ENCODE measurements around the gene PAK1. TPM values are rescaled to one million over a fixed set of nuclear protein-coding genes. Genes with fewer than 3 reads are reported as not detected.
A peak's percentile ranks its signal among the peaks of the same experiment; 100 is the strongest.
"Not testable (repeated sequence)": the region's sequence is repeated elsewhere in the genome, so short reads cannot be mapped to it uniquely, and the experiment has no call there.

Gene PAK1
- total and polyA plus RNA-seq, 5 experiments from 2014 or later = 17.2 to 28.9 (median 24.2) TPM

GRCh38 chr11:77301510-77301909, 172.4 kb downstream of the PAK1 start, which contains the start of gene GDPD4:
GDPD4 (minus strand) TSS chr11:77301686; CDS start chr11:77285137, 16,549 bp downstream.
- H3K4me1 Mint-ChIP-seq = no peaks in the 10 kb centered on the region
- DNase-seq (no peak), ATAC-seq (no peak)
- H3K9me3 Mint-ChIP-seq = no peaks in the 10 kb centered on the region
- no peaks in the 10 kb centered on the region for H3K27me3 Mint-ChIP-seq
- H3K36me3 Mint-ChIP-seq = no peaks in the 10 kb centered on the region
- POLR2A ChIA-PET = no interaction called here
- H3K27ac Mint-ChIP-seq = no peak within 1 kb of the TSS
- no peak within 1 kb of the TSS for H3K4me3 Mint-ChIP-seq

- POLR2A ChIA-PET = no interaction called here
- no peak overlapping the region for H3K27ac Mint-ChIP-seq
- no peak overlapping the region for H3K4me3 Mint-ChIP-seq
- H3K9me3 Mint-ChIP-seq = no peaks in the 10 kb centered on the region
- no peaks in the 10 kb centered on the region for H3K36me3 Mint-ChIP-seq
- ATAC-seq = no peak
- H3K4me1 Mint-ChIP-seq = no peaks in the 10 kb centered on the region
- H3K27me3 Mint-ChIP-seq = no peaks in the 10 kb centered on the region
- DNase-seq = no peak
Measured at GRCh38 chr11:77300695-77301094, 173.2 kb downstream of the PAK1 start.

DNA sequence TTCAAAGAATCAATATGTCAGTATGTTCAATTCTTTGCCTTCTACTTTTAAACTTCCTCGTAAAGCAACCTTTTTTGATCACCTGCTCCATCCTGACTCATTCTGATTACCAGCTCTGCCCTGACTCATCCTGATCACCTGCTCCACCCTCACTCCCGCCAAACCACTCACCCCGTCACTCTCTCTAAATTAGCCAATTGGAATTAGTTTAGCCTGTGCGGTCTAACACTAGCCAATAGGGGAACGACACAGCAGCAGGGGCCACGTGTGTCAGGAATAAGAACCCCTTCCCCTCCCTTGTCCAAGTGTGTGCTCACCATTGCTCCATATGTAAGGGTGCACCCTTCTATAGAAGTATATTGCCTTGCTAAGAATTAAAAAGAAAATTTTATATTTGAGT, 173.9 kb downstream of the PAK1 start:
- H3K4me1 Mint-ChIP-seq, H3K27ac Mint-ChIP-seq, H3K9me3 Mint-ChIP-seq, ATAC-seq, POLR2A ChIA-PET, H3K36me3 Mint-ChIP-seq, H3K4me3 Mint-ChIP-seq, DNase-seq, H3K27me3 Mint-ChIP-seq: not testable (repeated sequence)

DNA sequence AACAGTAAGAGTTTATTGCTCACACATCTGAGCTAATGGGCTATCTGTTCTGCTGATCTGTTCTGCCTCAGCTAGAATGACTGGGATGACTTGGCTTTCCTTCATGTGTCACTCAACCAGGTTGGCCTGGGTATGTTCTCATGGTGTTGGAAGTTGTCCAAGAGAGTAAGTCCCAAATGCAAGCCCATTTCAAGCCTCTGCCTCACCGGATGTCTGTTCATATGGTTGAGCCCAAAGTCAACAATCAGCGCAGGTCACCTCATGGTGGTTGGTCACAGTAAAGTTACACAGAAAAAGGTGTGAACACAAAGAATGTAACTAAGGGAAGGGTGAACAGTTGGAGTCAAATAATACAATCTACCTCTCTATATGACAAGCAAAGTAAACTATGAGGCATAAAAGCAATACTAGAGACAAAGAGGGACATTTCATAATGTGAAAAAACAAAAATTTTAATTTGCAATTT, 174.3 kb downstream of the PAK1 start:
- Mint-ChIP-seq H3K9me3 (peaks cover 0 to 1% (median 0%) of the 10 kb centered on the region in 9 donors), H3K27ac (no peak overlapping the region), H3K36me3 (peaks cover 0 to 1% (median 0%) of the 10 kb centered on the region in 3 donors), H3K4me1 (no peaks in the 10 kb centered on the region), H3K27me3 (peaks cover 0 to 1% (median 0%) of the 10 kb centered on the region in 5 donors), H3K4me3 (no peak overlapping the region)
- POLR2A ChIA-PET = no interaction called here
- DNase-seq (no peak), ATAC-seq (no peak)

DNA sequence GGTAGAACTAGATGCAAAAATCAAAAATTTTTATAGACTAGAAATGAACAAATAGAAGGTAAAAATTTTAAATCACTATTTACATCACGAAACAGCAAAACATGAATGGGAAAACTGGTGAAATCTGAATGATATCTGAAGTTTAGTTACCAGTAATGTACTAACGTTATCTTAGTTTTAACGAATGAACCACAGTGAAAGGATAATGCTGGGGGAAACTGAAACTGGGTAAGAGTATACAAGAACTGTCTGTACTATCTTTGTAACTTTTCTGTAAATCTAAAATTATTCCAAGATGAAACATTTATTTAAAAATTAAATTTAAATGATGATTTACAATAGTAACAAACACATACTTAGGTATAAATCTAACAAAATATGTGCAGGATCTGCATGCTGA, 179.9 kb downstream of the PAK1 start:
- ATAC-seq (no peak), DNase-seq (no peak)
- Mint-ChIP-seq H3K27ac (no peak overlapping the region), H3K27me3 (peaks cover 0 to 12% (median 6%) of the 10 kb centered on the region in 5 donors), H3K4me1 (no peaks in the 10 kb centered on the region), H3K4me3 (no peak overlapping the region), H3K9me3 (peaks cover 0 to 14% (median 2%) of the 10 kb centered on the region in 9 donors), H3K36me3 (peaks cover 0 to 5% (median 0%) of the 10 kb centered on the region in 3 donors)
- POLR2A ChIA-PET = no interaction called here

DNA sequence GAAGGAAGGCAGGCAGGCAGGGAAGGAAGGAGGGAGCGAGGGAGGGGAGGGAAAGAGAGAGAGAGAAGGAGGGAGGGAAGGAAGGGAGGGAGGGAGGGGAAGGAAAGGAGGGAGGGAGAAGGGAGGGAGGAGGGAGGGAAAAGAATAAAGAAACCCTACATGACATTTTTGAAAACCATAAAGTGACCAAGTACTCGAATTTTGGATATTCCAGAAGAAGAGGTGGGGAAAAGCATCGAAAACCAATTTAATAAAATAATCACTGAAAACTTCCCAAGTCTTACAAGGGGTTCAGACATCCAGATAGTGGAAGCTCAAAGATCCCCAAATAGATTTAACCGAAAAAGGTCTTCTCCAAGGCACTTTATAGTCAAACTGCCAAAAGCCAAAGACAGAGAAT, 184.2 kb downstream of the PAK1 start:
- Mint-ChIP-seq H3K36me3 (peaks cover 0 to 5% (median 0%) of the 10 kb centered on the region in 3 donors), H3K4me3 (no peak overlapping the region), H3K9me3 (peaks cover 0 to 14% (median 2%) of the 10 kb centered on the region in 9 donors), H3K4me1 (no peaks in the 10 kb centered on the region), H3K27ac (no peak overlapping the region), H3K27me3 (peaks cover 12 to 46% (median 28%) of the 10 kb centered on the region in 5 donors)
- POLR2A ChIA-PET = no interaction called here
- DNase-seq (no peak), ATAC-seq (no peak)

GRCh38 chr11:77287615-77288273, 186.2 kb downstream of the PAK1 start:
- no peaks in the 10 kb centered on the region for H3K4me1 Mint-ChIP-seq
- peaks cover 15 to 49% (median 29%) of the 10 kb centered on the region in 5 donors for H3K27me3 Mint-ChIP-seq
- H3K4me3 Mint-ChIP-seq = no peak overlapping the region

GRCh38 chr11:77287136-77287535, 186.8 kb downstream of the PAK1 start:
- Mint-ChIP-seq H3K36me3 (no peaks in the 10 kb centered on the region), H3K27me3 (peaks cover 15 to 55% (median 29%) of the 10 kb centered on the region in 5 donors), H3K9me3 (peaks cover 0 to 3% (median 0%) of the 10 kb centered on the region in 9 donors), H3K4me3 (no peak overlapping the region), H3K4me1 (no peaks in the 10 kb centered on the region), H3K27ac (no peak overlapping the region)
- POLR2A ChIA-PET = no interaction called here
- no peak for ATAC-seq
- DNase-seq = no peak

More at GRCh38 chr11:77287615-77288273, 186.2 kb downstream of the PAK1 start:
- Mint-ChIP-seq H3K9me3 (peaks cover 0 to 9% (median 0%) of the 10 kb centered on the region in 9 donors), H3K36me3 (no peaks in the 10 kb centered on the region), H3K27ac (no peak overlapping the region)
- ATAC-seq (no peak), DNase-seq (no peak)
- POLR2A ChIA-PET = no interaction called here

- POLR2A ChIA-PET = no interaction called here
- Mint-ChIP-seq H3K4me3 (no peak overlapping the region), H3K4me1 (no peaks in the 10 kb centered on the region), H3K36me3 (peaks cover 0 to 7% (median 0%) of the 10 kb centered on the region in 3 donors), H3K9me3 (peaks cover 0 to 8% (median 0%) of the 10 kb centered on the region in 9 donors), H3K27ac (no peak overlapping the region), H3K27me3 (peaks cover 13 to 59% (median 30%) of the 10 kb centered on the region in 5 donors)
- ATAC-seq = no peak
- DNase-seq = no peak
Measured at GRCh38 chr11:77284476-77285468, 189.1 kb downstream of the PAK1 start.

DNA sequence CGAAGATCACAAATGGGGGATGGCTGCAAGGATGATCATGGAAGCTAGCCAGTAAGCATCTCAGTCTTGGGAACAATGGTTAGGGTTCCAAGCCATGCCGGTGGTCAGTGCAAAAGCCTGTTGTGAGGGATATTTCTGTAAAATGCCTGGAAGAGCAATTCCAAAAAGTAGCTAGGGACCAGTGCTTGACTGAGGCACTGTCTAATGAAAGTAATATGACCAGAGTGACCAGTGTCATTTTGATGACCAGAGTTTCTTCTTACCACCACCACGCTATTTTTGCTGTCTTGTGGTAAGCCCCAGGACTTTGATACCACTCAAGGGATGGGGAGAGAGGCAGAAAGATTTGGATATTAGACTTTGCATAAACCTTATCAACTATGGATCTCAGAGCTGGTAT, 190.8 kb downstream of the PAK1 start:
- POLR2A ChIA-PET = no interaction called here
- no peak for DNase-seq
- peak overlapping the region in 1 of 10 donors; percentile 26 for H3K27ac Mint-ChIP-seq
- H3K4me3 Mint-ChIP-seq = no peak overlapping the region
- H3K9me3 Mint-ChIP-seq = peaks cover 0 to 8% (median 0%) of the 10 kb centered on the region in 9 donors
- H3K4me1 Mint-ChIP-seq = no peaks in the 10 kb centered on the region
- peaks cover 13 to 58% (median 26%) of the 10 kb centered on the region in 5 donors for H3K27me3 Mint-ChIP-seq
- no peak for ATAC-seq
- peaks cover 0 to 7% (median 0%) of the 10 kb centered on the region in 3 donors for H3K36me3 Mint-ChIP-seq

GRCh38 chr11:77278595-77279506, 195.0 kb downstream of the PAK1 start:
- H3K36me3 Mint-ChIP-seq = peaks cover 0 to 7% (median 0%) of the 10 kb centered on the region in 3 donors
- ATAC-seq (no peak), DNase-seq (no peak)
- no peak overlapping the region for H3K4me3 Mint-ChIP-seq
- peaks cover 5 to 33% (median 10%) of the 10 kb centered on the region in 5 donors for H3K27me3 Mint-ChIP-seq
- no peak overlapping the region for H3K27ac Mint-ChIP-seq
- H3K4me1 Mint-ChIP-seq = no peaks in the 10 kb centered on the region
- H3K9me3 Mint-ChIP-seq = peaks cover 0 to 8% (median 0%) of the 10 kb centered on the region in 9 donors
- POLR2A ChIA-PET = no interaction called here

DNA sequence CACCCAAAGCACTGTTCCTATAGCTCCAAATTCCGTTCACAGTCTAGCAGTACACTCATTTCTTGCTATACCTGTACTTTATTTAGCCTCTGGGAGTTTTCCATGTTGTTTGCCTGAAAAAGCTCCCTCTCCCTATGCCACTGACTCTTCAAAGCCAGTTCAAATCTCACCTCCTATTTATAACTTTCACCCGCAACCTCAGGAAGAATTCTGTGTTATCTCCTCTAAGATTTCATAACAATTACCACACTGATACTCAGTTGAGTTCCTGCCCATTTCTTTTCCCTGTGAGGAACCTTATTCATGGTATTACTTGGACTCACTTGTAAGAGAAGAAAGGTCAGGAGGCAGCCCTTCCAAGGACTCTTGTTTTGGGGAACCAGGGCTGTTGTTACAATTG, 197.6 kb downstream of the PAK1 start:
- Mint-ChIP-seq H3K27ac (no peak overlapping the region), H3K27me3 (peaks cover 2 to 15% (median 10%) of the 10 kb centered on the region in 5 donors), H3K9me3 (peaks cover 0 to 8% (median 0%) of the 10 kb centered on the region in 9 donors), H3K4me1 (no peaks in the 10 kb centered on the region), H3K4me3 (no peak overlapping the region), H3K36me3 (peaks cover 0 to 7% (median 0%) of the 10 kb centered on the region in 3 donors)
- POLR2A ChIA-PET = no interaction called here
- ATAC-seq (no peak), DNase-seq (no peak)
